Stimulated activated CD4-positive, alpha-beta T cell treated with anti-CD3 and anti-CD28 coated beads, Interleukin-4, amount 100 ng/mL, for 1 hour (primary cell): Measurements from ENCODE around the gene QRICH2.
"Not testable (repeated sequence)": the region's sequence is repeated elsewhere in the genome, so short reads cannot be mapped to it uniquely, and the experiment has no call there.

Experiments
- DNase-seq: peaks from one replicate; pipeline ENCODE4 v3.0.0-alpha.2; 2020

The QRICH2 gene

DNA sequence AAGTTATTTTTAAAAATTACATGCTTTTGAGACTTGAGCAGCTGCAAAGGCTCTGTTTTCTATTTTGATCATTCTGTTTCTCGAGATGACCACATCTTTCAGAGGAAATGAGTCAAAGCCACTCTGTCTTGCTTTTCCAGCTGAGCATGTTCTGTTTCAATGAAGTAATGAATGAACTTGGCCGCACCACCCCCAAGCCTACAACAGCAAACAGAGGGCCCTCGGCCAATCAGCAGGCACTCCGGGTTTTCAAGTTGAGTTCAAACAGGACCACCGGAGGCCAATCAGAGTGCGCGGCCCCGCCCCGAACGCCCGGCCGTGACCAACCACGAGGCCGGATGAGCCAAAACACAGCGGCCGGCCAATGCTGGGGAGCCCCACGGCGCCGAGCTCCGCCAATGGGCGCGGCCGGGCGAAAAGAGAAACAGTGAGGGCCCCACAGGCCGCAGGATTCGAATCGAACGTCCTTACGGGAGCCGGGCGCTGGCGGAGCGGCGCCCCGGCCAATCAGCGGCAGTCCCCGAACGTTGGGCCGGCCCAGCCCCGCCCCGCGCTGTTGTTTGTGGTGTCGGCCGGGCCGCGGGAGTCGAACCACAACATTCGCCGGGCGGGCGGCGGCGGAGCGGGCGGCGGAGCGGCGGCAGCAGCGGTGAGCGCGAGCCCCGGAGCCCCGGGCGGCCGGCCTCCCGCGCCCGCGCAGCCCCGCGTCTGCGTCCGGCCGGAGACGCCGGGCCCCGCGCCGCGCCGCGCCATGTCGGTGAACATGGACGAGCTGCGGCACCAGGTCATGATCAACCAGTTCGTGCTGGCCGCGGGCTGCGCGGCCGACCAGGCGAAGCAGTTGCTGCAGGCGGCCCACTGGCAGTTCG is 43.1 kb downstream of the QRICH2 start, which contains the start of gene UBALD2:
UBALD2 (plus strand) TSS at position 594 of the 869 bp plus-strand sequence; CDS start at position 752, 158 bp downstream.
- peak; percentile 98 for DNase-seq

GRCh38 chr17:76264425-76264754 is 43.7 kb downstream of the QRICH2 start:
- no peak for DNase-seq

GRCh38 chr17:76263896-76264295 is 44.2 kb downstream of the QRICH2 start:
- DNase-seq: no peak

GRCh38 chr17:76262732-76263344 is 45.2 kb downstream of the QRICH2 start:
- no peak for DNase-seq

DNA sequence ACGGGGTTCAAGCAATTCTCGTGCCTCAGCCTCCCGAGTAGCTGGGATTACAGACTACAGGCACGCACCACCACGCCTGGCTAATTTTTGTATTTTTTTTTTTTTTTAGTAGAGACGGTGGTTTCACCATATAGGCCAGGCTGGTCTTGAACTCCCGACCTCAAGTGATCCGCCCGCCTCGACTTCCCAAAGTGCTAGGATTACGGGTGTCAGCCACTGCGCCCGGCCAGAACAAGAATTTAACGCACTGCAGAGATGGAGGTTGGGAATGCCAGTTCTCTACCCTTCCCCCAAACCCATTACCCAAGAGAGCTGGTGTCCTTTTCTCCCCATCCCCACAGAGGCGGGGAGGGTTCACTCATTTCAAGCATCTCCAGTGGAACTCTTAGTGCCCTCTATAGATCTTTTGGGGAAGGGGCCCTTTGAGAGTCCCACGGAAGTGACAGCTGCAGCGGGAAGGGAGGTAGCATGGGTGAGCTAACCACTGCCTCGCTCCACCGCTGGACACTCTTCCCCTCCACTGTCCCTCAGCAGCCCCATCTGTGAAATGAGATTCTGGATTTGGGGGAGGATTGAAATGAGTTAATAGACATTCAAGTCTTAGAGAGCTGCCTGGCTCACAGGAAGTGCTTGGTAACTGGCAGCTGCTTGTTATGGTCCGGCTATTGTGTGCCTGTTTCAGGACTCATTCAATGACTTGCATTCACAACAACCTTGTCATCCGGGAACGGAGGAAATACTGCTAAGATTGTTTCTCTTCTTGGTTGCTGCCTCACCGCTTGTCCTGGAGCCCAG is 46.5 kb downstream of the QRICH2 start:
- DNase-seq: no peak

DNA sequence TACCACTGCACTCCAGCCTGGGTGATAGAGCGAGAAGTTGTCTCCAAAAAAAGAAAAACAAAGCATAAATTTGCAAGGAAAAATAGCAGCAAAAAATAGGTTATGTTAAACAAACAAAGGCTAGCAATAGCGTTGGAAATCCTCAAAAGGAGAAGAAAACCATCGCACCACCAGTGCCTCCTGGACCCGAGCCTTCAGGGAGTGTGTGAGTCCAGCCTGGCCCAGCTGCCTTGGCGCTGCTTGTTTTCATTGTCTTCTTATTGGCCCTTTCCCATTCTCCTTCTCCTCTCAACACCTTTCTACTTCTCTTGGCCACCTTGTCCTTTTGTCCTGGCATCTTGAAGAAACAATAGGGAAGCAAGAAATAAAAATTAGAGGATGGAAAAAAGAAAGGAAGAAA is 47.4 kb downstream of the QRICH2 start:
- DNase-seq: no peak

GRCh38 chr17:76260220-76260619 is 47.9 kb downstream of the QRICH2 start:
- no peak for DNase-seq

- DNase-seq: not testable (repeated sequence)
Observed at GRCh38 chr17:76256430-76257050, 51.5 kb downstream of the QRICH2 start.

- DNase-seq: no peak
Observed at GRCh38 chr17:76255801-76256429, 52.2 kb downstream of the QRICH2 start.

DNA sequence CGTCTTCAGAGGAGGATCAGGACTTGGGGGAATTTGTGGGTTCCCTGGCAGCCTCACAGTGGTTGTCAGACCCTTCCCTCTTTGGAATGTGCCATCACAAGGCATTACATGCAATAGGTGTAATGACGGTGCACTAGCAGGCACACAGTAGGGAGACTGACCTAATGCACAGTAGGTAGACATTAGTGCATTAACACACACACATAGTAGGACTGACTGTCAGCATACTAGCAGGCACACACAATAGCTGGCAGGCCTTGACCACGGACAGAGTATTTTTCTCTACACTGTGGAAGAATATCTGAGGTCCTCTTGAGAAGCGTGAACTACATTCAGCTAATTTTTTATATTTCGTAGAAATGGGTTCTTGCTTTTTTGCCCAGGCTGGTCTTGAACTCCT is 53.8 kb downstream of the QRICH2 start:
- DNase-seq: no peak

DNA sequence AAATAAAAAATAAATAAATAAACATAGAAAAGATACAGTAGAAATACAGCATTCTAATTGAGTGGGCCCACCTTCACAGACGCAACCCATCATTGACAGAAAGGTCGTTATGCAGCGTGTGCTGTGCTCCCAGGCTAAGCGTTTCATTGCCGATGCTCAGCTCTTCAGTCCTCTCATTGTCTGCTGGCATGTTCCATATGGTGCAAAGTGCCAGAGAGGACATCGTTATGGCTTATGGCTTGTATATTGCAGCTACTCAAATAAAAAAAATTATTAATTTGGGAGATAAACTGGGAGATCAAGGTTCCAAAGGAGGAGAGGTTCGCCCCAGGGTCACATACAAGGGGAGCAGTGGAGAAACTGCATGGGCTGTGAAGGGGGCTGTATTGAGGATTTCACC is 54.2 kb downstream of the QRICH2 start:
- no peak for DNase-seq

GRCh38 chr17:76252967-76253766 is 54.9 kb downstream of the QRICH2 start:
- DNase-seq: not testable (repeated sequence)

GRCh38 chr17:76252040-76252954 is 55.8 kb downstream of the QRICH2 start:
- DNase-seq: no peak

GRCh38 chr17:76251478-76252039 is 56.5 kb downstream of the QRICH2 start:
- no peak for DNase-seq

DNA sequence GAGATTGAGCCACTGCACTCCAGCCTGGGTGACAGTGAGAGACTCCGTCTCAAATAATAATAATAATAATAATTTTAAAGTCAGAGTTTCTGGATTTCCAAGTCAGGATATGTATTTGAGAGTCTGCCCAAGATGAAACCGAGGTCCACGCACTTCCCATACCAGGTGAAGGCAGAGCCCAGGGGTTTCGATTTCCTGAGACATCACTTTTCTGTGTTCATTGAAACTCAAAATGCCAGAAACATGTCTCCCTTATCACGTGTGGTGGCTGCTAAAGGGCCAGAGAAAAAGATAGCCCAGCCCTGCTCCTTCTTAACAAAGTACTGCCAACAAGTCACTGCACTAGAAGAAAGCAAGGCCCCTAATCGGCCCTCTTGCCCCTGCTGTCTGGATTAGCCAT is 57.9 kb downstream of the QRICH2 start:
- DNase-seq: no peak

- DNase-seq: no peak
Observed at GRCh38 chr17:76248013-76248782, 59.9 kb downstream of the QRICH2 start.

DNA sequence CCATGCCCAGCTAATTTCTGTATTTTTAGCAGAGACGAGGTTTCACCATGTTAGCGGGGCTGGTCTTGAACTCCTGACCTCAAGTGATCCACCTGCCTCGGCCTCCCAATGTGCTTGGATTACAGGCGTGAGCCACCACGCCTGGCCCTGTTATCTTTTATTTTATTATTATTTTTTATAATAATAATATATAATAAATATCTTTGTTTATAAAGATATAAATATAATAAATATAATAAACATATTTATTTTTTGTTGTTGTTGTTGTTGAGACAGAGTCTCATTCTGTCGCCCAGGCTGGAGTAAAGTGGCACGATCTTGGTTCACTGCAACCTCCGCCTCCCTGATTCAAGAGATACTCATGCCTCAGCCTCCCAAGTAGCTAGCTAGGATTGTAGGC is 60.8 kb downstream of the QRICH2 start:
- DNase-seq: no peak

- no peak for DNase-seq
Observed at GRCh38 chr17:76246080-76247066, 61.7 kb downstream of the QRICH2 start.
